ENCODE results near the gene ATG5.

GRCh38 chr6:106156413-106156812 is 169.1 kb downstream of the ATG5 start:
- TF ChIP-seq CTCF (IDR thresholded peaks at IDR 0.05; ENCODE audit: low read depth, low read length, poor library complexity, severe bottlenecking): no peak
- TF ChIP-seq EZH2phosphoT487 (IDR thresholded peaks at IDR 0.05; ENCODE audit: borderline replicate concordance, low read length): no peak

Measured in DOHH2 (cell line).